NCI-H446 treated with DMSO at 0.1 percent for 48 hours (cell line): ENCODE measurements around the gene CPT1B.
"Not testable (repeated sequence)": the region's sequence is repeated elsewhere in the genome, so short reads cannot be mapped to it uniquely, and the experiment has no call there.

Experiments
- DNase-seq: peaks from one replicate; lab custom pipeline; 2025; lab: John Stamatoyannopoulos, UW

CPT1B gene

GRCh38 chr22:50609599-50609998, 31.4 kb upstream of the CPT1B start:
- no peak for DNase-seq

- DNase-seq = no peak
Observed at GRCh38 chr22:50608996-50609395, 30.8 kb upstream of the CPT1B start.

GRCh38 chr22:50608058-50608840, 30.0 kb upstream of the CPT1B start:
- DNase-seq = not testable (repeated sequence)

DNA sequence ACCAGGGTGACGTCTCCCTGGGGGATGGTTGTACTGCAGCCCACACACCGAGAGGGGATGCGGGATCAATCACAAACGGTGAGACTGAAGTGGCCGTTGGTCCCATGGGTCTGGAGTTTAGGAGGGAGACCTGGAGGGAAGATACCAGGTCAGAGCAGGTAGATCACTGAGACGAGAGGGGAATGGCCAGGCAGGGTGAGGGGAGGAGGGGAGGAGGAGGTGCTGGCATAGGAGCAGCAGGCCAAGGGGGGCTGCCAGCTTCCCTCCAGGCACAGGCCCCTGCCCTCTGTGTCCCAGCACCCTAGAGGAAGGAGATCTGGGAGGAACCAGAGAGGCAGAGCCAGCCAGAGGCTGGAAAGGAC, 29.4 kb upstream of the CPT1B start:
- DNase-seq = no peak

DNA sequence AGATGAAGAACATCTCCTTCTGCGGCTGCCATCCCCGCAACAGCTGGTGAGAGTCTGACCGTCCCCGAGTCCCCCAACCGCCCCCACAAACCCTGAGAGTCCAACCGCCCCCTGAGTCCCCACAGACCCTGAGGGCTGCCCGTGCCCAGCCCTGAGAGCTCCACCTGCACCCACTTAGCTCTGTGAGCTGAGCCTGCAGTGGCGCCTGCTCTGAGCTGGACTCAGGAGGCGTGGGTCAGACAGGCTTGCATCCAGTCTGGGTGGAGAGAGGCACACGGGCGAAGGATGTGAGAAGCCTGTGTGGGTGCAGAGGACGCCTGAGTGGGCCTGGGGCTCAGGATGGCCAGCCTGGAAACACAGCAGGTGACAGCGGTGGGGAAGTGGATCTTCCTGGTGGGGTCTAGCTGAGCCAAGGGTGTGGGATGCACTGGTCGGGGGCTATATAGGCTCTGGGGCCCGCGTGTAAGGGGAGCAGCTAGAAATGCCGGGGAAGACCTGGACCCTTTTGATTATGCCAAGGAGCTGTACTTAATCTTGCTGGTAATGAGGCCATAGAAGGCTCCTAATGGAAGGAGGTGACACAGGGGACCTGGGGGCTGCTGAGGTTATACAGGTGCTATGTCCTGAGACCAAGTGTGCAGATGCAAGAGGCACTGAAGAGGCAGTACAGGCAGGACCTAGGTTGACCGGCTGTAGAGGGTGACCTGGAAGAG, 28.9 kb upstream of the CPT1B start:
- no peak for DNase-seq

GRCh38 chr22:50606165-50606945, 28.1 kb upstream of the CPT1B start:
- DNase-seq = no peak

GRCh38 chr22:50605613-50606074, 27.4 kb upstream of the CPT1B start:
- no peak for DNase-seq

GRCh38 chr22:50605002-50605612, 26.9 kb upstream of the CPT1B start:
- no peak for DNase-seq

DNA sequence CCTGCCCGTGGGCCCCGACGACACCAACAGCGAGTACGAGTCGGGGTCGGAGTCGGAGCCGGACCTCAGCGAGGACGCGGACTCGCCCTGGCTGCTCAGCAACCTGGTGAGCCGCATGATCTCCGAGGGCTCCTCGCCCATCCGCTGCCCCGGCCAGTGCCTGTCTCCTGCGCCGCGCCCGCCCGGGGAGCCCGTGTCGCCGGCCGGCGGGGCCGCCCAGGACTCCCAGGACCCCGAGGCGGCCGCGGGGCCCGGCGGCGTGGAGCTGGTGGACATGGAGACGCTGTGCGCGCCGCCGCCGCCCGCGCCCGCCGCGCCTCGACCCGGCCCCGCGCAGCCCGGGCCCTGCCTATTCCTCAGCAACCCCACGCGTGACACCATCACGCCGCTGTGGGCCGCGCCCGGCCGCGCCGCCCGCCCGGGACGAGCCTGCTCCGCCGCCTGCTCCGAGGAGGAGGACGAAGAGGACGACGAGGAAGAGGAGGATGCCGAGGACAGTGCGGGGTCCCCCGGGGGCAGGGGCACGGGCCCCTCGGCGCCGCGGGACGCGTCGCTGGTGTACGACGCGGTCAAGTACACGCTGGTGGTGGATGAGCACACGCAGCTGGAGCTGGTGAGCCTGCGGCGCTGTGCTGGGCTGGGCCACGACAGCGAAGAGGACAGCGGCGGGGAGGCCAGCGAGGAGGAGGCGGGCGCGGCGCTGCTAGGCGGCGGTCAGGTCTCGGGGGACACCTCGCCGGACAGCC, 26.2 kb upstream of the CPT1B start:
- no peak for DNase-seq

DNA sequence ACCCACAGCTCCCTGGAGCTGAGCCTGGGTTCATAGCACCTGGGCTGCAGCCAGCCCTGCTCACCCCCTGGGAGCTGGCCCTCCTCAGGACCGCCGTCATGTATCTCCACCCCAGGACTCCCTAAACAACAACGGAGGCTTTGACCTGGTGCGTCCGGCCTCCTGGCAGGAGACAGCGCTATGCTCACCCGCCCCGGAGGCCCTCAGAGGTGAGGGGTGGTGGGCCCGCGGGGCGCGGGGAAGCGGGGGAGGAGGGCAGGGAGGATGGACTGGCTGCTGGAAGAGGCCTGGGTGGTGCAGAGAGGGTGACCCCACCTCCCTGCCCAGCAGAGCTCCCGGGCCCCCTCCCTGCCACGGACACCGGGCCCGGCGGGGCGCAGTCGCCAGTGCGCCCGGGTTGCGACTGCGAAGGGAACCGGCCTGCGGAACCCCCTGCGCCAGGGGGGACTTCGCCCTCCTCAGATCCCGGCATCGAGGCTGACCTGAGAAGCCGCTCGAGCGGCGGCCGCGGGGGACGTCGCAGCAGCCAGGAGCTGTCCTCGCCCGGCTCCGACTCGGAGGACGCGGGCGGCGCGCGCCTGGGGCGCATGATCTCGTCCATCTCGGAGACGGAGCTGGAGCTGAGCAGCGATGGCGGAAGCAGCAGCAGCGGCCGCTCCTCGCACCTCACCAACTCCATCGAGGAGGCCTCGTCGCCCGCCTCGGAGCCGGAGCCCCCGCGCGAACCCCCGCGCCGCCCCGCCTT, 25.5 kb upstream of the CPT1B start:
- no peak for DNase-seq

GRCh38 chr22:50602338-50602700, 24.1 kb upstream of the CPT1B start:
- no peak for DNase-seq

- DNase-seq = no peak
Observed at GRCh38 chr22:50601669-50602337, 23.6 kb upstream of the CPT1B start.

DNA sequence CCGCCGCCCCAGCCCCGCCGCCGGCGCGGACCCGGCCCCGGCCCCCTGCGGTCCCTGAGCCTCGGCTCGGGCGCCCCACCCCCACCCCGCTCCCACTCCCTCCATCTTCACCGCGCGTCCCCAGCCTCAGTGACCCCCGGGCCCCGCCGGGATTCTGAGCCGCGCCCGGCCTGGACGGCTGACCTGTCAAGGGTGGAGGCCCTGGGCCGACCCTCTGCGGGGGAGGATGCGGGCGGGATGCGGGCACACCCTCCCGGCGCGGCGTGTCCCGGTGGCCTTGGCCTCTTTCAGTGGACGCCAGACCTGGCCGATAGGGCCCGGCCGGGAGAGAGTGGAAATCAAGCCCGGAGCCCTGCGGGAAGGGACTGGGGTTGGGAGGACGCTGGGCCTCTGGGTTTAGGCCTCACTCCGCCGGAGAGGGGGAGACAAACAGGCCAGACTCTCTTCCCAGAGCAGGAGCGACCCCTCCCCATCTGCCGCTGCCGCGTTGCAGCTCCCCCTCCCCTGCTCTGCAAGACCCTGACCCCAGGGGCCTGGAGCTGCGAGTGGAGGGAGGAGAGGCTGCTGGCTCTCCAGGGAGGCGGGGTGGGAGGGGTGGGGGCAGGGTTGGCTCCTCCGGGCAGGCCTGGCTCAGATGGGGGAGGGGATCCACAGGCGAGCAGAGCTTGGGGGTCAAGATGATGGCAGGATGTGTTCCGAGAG, 22.9 kb upstream of the CPT1B start:
- DNase-seq = no peak

- no peak for DNase-seq
Observed at GRCh38 chr22:50600538-50600937, 22.3 kb upstream of the CPT1B start, which contains the start of gene MAPK8IP2. TSS of gene MAPK8IP2 (plus strand) at chr22:50600793. CDS start at chr22:50600819, 26 bp downstream.

DNA sequence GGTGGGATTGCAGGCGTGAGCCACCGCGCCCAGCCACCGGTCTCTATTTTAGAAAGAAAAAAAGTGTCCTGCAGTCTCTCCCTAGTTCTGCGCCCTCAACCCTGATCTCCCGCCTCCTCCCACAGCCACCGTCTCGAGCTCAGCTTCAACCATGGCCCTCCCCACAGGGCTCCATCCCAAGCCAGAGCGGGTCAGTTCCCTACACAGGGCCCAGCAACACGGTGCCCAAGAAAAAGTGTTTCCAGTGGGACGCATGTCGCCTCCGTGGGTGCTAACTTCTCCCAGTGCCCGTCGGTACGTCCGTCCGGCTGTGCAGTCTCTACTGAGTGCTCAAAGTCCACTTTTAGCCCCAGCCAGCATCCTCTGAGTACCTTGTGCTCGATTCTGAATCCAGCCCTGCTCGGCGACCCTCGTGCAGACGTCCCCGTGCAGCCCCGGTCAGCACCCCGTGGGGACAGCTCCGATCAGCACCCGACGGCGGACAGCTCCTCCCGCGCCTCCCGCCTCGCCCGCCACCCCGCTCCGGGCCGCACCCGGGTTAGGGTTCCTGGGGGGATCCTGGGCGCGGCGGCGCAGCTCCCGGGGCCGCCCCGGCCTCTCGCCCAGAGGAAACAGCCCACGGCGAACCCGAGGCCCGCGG, 21.7 kb upstream of the CPT1B start:
- no peak for DNase-seq

DNA sequence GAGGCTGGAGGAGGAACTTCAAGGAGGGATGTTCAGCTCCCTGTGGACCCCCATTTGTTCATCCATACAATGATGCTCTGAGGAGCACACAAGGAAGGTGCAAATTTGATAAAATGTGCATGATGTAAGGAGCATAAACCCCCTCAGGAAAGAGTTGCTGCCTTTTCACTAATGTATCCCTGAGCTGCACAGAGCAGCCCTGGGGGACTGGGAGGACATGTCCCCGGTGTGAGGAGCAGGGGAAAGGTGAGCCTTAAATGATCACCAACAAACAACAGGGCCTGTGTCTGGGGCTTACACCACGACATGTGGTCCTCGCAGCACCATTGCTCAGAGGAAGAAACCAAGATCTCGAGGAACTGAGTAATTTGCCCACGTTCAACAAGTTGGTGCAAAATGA, 18.9 kb upstream of the CPT1B start:
- no peak for DNase-seq

DNA sequence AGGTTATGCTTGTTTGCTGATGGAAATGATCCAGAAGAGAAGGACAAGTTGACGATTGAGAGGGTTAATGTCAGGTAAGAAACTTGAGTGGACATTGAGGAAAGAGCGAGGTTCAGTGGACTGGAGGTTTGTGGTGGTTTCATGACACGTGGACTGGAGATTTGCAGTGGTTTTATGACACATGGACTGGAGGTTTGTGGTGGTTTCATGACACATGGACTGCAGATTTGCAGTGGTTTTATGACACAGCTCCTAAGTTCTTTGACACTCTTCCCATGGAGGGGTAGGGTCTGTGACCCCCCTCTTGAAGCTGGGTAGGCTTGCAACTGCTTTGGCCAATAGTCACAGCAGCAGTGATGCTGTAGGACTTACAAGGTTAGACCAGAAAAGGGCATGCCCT, 17.0 kb upstream of the CPT1B start:
- DNase-seq = no peak

DNA sequence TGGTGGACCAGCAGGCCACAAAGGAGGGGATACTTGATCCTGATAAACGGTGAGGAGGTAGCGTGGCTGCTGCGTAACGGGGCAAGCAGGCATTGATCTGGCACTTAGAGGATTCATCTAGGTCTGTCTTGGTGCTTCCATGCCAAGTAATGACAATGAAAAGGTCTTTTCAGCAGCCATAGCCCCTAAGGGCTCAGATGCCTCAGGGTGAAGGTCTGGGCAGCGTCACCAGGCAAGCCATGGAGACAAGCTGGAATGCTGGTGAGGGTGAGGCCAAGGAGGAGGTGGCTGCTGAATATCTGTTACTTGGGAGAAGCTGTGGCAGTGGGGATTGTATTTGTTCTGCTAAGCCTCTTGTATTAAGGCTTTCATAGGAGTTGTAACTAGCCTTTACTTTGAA, 9.2 kb upstream of the CPT1B start:
- no peak for DNase-seq

GRCh38 chr22:50586416-50586815, 8.2 kb upstream of the CPT1B start:
- no peak for DNase-seq
